ENCODE measurements around the gene BDH2.

The BDH2 gene

GRCh38 chr4:103085555-103086196, 14.0 kb downstream of the BDH2 start:
- TF ChIP-seq, protein P1, sequence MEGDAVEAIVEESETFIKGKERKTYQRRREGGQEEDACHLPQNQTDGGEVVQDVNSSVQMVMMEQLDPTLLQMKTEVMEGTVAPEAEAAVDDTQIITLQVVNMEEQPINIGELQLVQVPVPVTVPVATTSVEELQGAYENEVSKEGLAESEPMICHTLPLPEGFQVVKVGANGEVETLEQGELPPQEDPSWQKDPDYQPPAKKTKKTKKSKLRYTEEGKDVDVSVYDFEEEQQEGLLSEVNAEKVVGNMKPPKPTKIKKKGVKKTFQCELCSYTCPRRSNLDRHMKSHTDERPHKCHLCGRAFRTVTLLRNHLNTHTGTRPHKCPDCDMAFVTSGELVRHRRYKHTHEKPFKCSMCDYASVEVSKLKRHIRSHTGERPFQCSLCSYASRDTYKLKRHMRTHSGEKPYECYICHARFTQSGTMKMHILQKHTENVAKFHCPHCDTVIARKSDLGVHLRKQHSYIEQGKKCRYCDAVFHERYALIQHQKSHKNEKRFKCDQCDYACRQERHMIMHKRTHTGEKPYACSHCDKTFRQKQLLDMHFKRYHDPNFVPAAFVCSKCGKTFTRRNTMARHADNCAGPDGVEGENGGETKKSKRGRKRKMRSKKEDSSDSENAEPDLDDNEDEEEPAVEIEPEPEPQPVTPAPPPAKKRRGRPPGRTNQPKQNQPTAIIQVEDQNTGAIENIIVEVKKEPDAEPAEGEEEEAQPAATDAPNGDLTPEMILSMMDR (IDR thresholded peaks at IDR 0.05; ENCODE audit: low read depth, low read length), result no peak

GRCh38 chr4:103079621-103080020, 20.0 kb downstream of the BDH2 start:
- TF ChIP-seq, protein P1 (IDR thresholded peaks at IDR 0.05; ENCODE audit: low read depth, low read length), result no peak
- no peak overlapping the region for H3K4me3 ChIP-seq (ENCODE audit: low read depth, low read length)

More at GRCh38 chr4:103085555-103086196, 14.0 kb downstream of the BDH2 start:
- no peak overlapping the region for H3K4me3 ChIP-seq (ENCODE audit: low read depth, low read length)

DNA sequence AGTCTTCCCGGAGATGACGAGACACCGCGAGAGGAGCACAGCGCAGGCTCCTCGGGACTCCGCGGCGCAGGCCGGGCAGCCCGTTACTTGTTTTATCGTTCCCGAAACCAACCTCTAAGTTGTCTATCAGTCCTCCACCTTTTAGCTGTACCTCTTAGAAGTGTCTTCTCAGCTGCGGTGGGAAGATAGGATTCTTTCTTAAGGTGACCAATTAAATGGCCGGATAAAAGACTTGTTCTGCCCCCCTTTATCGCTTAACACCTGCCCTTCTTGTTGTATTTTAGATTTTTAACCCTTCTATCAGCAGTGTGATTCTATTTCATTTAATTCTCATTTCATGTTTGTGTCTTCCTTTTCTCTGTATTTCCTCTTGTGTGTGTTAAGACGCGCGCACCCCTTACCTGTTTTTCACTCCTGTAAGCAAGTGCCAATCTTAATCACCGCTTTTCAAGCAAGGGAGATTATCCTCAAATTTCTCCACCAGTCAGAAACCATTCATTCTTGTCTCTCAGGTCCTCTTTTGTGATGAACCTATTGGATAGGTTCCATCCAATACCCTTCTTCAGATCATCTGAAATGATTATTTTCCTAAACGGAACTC, 22.8 kb downstream of the BDH2 start, which contains the start of gene SLC9B2:
TSS of gene SLC9B2 (minus strand) at position 15 of the 601 bp plus-strand sequence. CDS start 9,211 bp downstream, outside the sequence.
- H3K4me3 ChIP-seq (ENCODE audit: low read depth, low read length), result peak within 1 kb of the TSS; percentile 78
- TF ChIP-seq, protein P1 (IDR thresholded peaks at IDR 0.05; ENCODE audit: low read depth, low read length), result no peak

- peak overlapping the region; percentile 78 for H3K4me3 ChIP-seq (ENCODE audit: low read depth, low read length)
- TF ChIP-seq, protein P1 (IDR thresholded peaks at IDR 0.05; ENCODE audit: low read depth, low read length), result no peak
These were observed 23.5 kb downstream of the BDH2 start for GRCh38 chr4:103075894-103076746.

DNA sequence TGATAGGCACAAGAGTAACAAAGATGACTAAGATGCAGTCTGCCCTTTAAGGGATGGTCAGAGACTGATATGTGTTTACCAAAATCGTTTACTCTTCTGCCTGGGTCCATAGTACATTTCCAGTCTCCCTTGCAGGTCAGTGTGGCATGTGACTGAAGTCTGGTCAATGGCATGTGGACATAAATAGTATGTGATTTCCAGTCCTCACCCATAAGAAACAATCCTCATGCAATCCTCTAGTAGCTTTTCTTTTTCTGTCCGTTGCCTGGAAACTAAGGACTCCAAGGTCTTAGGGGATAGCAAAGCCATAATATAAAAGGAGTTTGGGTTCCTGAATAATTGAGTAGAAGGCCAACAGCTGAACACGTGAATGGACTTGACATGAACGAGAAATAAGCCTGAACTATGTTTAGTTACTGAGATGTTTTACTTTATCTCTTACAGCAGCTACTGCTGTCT, 24.2 kb downstream of the BDH2 start:
- peak overlapping the region; percentile 78 for H3K4me3 ChIP-seq (ENCODE audit: low read depth, low read length)
- TF ChIP-seq, protein P1 (IDR thresholded peaks at IDR 0.05; ENCODE audit: low read depth, low read length), result no peak

DNA sequence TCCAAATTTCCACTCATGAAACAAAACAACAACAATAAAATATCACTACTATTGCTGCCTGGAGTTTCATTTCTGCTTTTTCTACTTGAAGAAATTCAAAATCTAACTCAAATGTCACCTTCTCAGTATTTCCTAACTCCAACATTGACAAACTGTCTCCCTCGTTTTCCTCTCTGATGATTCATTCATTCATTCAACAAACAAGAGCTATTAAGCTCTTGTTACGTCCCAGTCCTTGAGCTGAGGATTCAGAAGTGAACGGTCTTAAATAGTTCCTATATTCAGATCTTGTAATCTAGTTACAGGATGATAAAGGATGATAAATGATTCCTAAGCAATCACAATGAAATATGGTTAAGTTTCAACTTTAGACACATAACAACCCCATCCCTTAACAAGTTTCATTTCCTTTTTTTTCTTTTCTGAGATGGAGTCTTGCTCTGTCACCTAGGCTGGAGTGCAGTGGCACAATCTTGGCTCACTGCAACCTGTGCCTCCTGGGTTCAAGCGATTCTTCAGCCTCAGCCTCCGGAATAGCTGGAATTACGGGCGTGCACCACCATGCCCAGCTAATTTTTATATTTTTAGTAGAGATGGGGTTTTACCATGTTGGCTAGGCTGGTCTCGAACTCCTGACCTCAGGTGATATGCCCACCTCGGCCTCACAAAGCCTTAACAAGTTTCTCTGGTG, 24.7 kb downstream of the BDH2 start:
- H3K4me3 ChIP-seq (ENCODE audit: low read depth, low read length), result peak overlapping the region; percentile 78
- TF ChIP-seq, protein P1 (IDR thresholded peaks at IDR 0.05; ENCODE audit: low read depth, low read length), result no peak
